K562 (cell line): ENCODE data around the gene PROKR1. TPM values are rescaled to one million over a fixed set of nuclear protein-coding genes. Genes with fewer than 3 reads are reported as not detected.

Experiments used
- FOXK2 ChIP-seq, 2 experiments: fragments of 450-650 bp; IDR thresholded peaks in 1 of 2; conservative IDR thresholded peaks in 1 of 2; 2 replicates each; pipeline ENCODE4 v1.6.1; 2016; ENCODE audit warnings: low read depth in 2 of 2, mild to moderate bottlenecking in 1 of 2
- HES1 ChIP-seq: fragments of 450-650 bp; IDR thresholded peaks from 2 replicates; pipeline ENCODE4 v1.6.1; 2016; ENCODE audit warnings: low read depth, mild to moderate bottlenecking, moderate library complexity
- HMG20B ChIP-seq: fragments of 250-450 bp; sonication (Bioruptor Pico); IDR thresholded peaks from 2 replicates; pipeline ENCODE4 v1.5.0; 2021; ENCODE audit warnings: mild to moderate bottlenecking
- NFXL1 ChIP-seq: fragments of 450-650 bp; formaldehyde crosslinking; IDR thresholded peaks from 2 replicates; pipeline ENCODE4 v1.4.0; 2021; ENCODE audit warnings: mild to moderate bottlenecking
- OTX1 ChIP-seq: fragments of 450-650 bp; formaldehyde crosslinking; IDR thresholded peaks from 2 replicates; pipeline ENCODE4 v1.4.0; 2022; ENCODE audit warnings: mild to moderate bottlenecking
- PATZ1 ChIP-seq: fragments of 250-450 bp; sonication (Bioruptor Pico); IDR thresholded peaks from 2 replicates; pipeline ENCODE4 v1.5.0; 2020; ENCODE audit warnings: mild to moderate bottlenecking, borderline replicate concordance
- PHB ChIP-seq: fragments of 250-450 bp; sonication (Bioruptor Pico); IDR thresholded peaks from 2 replicates; pipeline ENCODE4 v1.5.0; 2021
- SRSF7 ChIP-seq: fragments of 200-400 bp; formaldehyde crosslinking; optimal IDR thresholded peaks from 2 replicates; pipeline ENCODE3; 2017; ENCODE audit warnings: mild to moderate bottlenecking, low read depth, low read length
- TBL1XR1 ChIP-seq, 2 experiments: IDR thresholded peaks; 2 replicates each; pipeline ENCODE4 v1.6.1; 2012; ENCODE audit warnings: improper control_type of control experiment in 2 of 2, low read length in 2 of 2, mild to moderate bottlenecking in 1 of 2
- ZBTB5 ChIP-seq: fragments of 450-650 bp; IDR thresholded peaks from 2 replicates; pipeline ENCODE4 v1.6.1; 2017; ENCODE audit warnings: antibody characterized with exemption
- ZKSCAN8 ChIP-seq: fragments of 200-800 bp; sonication (Bioruptor generic); IDR thresholded peaks from 2 replicates; pipeline ENCODE4 v1.6.1; 2016; ENCODE audit warnings: missing genetic modification characterization, missing compliant biosample characterization
- ZNF318 ChIP-seq, 2 experiments: fragments of 450-650 bp; IDR thresholded peaks; 2 replicates each; pipeline ENCODE4 v1.6.1; 2016; ENCODE audit warnings: mild to moderate bottlenecking in 2 of 2, borderline replicate concordance in 1 of 2, low read depth in 1 of 2, moderate library complexity in 1 of 2
- ZNF740 ChIP-seq, 3 experiments: fragments of 200-800 bp in 1 of 3; sonication (Bioruptor generic) in 1 of 3; sonication (generic) in 1 of 3; formaldehyde crosslinking in 1 of 3; IDR thresholded peaks; 2 replicates each; pipeline versions ENCODE4 v1.6.1 to v1.8.0; 2016 to 2022; ENCODE audit warnings: mild to moderate bottlenecking in 2 of 3, missing compliant biosample characterization in 2 of 3, missing genetic modification characterization in 2 of 3, missing genetic modification reagents in 1 of 3
- ZZZ3 ChIP-seq: fragments of 450-650 bp; IDR thresholded peaks from 2 replicates; pipeline ENCODE4 v1.6.1; 2016; ENCODE audit warnings: antibody characterized with exemption, mild to moderate bottlenecking, moderate library complexity
- polyA plus RNA-seq, 8 experiments: library from polyadenylated mRNA; depleted of rRNA in 4 of 8; stranded (reverse) in 5 of 8; unstranded in 3 of 8; fragments of >200 nt; fragmentation: Nextera tagmentation in 2 of 8; fragmentation: Illumina TruSeq in 1 of 8; extraction: Ambion mirVana in 2 of 8; extraction: Trizol in 1 of 8; gene quantifications; 2 replicates each; pipeline versions ENCODE4 v1.2.1 to v1.2.3, GENCODE V29; 2011 to 2014; ENCODE audit warnings: inconsistent platforms in 1 of 8, missing spikeins in 1 of 8
- total RNA-seq, 7 experiments: library from RNA; depleted of rRNA in 6 of 7; stranded (reverse); fragments of >200 nt in 6 of 7; fragmentation: Illumina TruSeq in 2 of 7; extraction: Trizol in 2 of 7; gene quantifications; 2 replicates each; pipeline versions ENCODE4 v1.2.1 to v1.2.3, GENCODE V29; 2011 to 2021; ENCODE audit warnings: low replicate concordance in 1 of 7

PROKR1 gene
- total and polyA plus RNA-seq, 9 of the 15 experiments (the other 6 are each of a cell fraction or from before 2014, with no cell fraction given) = 0.01 to 0.18 (median 0.09) TPM; not detected in 1

- TF ChIP-seq ZNF318 (IDR thresholded peaks at IDR 0.05; ENCODE audit: borderline replicate concordance in 1 of 2, low read depth in 1 of 2) (no peak), ZBTB5 (no peak), FOXK2 (conservative IDR thresholded peaks at IDR 0.05 in 1 of 2, IDR thresholded peaks at IDR 0.05 in 1 of 2; ENCODE audit: low read depth in 2 of 2) (no peak), ZNF740 (CRISPR knock-in tag; IDR thresholded peaks at IDR 0.05) (no peak), ZNF740 (tag; IDR thresholded peaks at IDR 0.05) (peak in 1 of 2 experiments; percentile 87; a peak in 2 of 4 replicates), OTX1 (no peak), HMG20B (no peak), SRSF7 (no peak), HES1 (no peak), PHB (CRISPR knock-in tag) (no peak), ZZZ3 (no peak), TBL1XR1 (IDR thresholded peaks at IDR 0.05; ENCODE audit: low read length in 2 of 2) (no peak), NFXL1 (CRISPR knock-in tag) (0 out of 2 replicates have a peak, but pooled peaks have one; percentile 39), PATZ1 (CRISPR knock-in tag) (no peak), ZKSCAN8 (CRISPR knock-in tag) (no peak)
Measured at GRCh38 chr2:68606759-68607158, 36.6 kb upstream of the PROKR1 start (continued).
